Suppressor macrophage treated with lipopolysaccharide for 1 hour (primary cell): ENCODE data around the gene RRAS2.
"Not testable (repeated sequence)": the region's sequence is repeated elsewhere in the genome, so short reads cannot be mapped to it uniquely, and the experiment has no call there.

Experiments
- DNase-seq, 3 donors: peaks; one replicate each; pipeline ENCODE4 v3.0.0-alpha.2; 2020 to 2022

The RRAS2 gene

GRCh38 chr11:14305649-14306048 lies 53.3 kb downstream of the RRAS2 start:
- no peak for DNase-seq

- DNase-seq: no peak
These were observed 54.4 kb downstream of the RRAS2 start for GRCh38 chr11:14304601-14305000.

DNA sequence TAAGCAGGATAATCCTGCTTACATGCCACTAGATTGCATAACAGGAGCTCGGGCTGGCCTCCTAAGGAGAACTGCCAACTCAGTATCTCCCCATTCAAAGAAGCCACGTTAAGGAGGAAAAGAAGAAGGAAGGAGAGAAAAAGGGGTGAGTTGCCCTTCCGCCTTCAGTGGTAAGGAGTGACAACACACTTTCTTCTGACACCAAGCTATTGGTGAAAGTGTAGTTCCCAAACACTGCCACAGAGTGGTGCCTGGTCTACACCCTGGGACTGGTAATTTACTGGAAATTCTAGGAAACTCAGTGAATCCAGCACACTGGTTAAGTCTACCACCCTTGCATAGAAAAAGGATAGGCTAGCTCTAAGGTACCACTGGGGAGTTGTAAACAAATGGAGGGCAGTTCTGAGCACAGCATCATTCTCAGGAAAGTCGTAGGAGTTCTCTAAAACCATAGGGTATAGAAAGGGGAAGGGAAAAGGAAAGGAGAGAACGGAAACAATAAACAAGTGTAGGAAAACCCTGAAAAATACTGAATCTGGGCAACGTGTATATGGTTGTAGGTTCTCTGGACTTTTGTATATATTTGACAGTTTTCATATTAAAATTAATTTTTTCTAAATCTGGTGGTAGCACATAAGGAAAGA lies 58.2 kb downstream of the RRAS2 start:
- peak; percentile 57 to 80 (median 70) for DNase-seq

GRCh38 chr11:14299921-14300320 lies 59.1 kb downstream of the RRAS2 start:
- no peak for DNase-seq

DNA sequence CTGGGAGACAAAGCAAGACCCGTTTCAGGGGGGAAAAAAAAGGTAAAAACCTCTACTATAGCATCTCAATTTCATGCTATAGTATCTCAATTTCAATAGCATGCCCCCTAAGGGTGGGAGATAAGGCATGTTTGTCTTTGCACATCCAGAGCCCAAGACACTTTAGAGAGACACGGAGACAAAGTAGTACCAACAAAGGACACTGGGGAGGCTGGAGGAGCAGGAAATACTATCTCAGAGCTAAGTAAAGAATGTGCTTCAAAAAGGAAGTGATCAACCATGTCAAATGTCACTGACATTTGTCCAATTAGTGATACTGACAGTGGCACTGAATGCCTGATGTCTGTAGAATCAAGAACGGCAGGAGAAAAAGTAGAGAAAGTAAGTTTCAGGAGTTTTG lies 68.6 kb downstream of the RRAS2 start:
- no peak for DNase-seq

DNA sequence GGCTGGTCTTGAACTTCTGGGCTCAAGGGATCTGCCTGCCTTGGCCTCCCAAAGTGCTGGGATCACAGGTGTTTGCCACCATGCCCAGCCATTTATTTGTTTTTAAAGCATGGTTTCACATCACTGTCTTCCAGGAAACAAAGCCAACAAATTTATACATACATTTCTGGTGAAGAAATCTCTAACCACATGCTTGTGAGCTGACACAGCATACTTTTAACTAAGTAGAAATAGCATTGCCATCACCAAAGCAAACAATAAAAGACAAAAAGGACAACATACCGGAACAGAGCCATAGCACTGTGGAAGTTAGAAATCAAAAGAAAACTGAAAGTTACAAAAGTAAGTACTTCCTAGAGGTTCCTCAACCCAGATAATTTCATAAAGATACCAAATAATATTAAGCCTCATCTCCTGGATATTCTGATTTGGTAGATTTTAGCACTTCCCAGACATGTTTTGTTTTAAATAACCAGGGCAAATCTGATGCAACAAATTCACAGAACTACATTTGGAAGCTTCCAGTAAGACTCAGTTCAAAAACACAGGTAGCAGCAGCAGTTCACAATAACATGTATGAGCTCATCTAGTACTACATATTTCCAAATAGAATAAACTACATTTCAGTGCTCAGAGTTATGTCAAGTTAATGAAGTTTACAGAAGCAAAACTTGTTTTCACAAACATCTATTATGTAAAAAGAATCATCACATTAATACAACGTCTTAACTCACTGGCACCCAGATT lies 70.6 kb downstream of the RRAS2 start:
- DNase-seq: peak in 1 of 3 donors; percentile 21

- not testable (repeated sequence) for DNase-seq
These were observed 80.1 kb downstream of the RRAS2 start for GRCh38 chr11:14278869-14279268.

GRCh38 chr11:14275076-14275475 lies 83.9 kb downstream of the RRAS2 start:
- DNase-seq: no peak

DNA sequence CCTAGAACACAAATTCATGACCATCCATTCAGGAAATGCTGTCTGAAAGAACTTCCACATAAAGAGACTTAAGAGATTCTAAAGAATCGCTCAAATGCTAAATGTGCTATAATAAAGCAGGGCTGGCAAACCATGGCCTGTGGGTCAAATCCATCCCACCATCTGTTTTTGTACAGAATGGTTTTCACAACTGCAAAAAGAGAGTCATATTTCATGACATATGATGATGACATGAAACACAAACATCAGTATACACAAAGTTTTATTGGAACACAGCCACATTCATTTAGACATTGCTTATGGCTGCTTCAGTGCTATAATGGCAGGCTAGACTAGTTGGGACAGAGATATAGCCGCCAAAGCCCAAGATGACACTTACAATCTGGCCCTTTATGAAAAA lies 85.1 kb downstream of the RRAS2 start:
- no peak for DNase-seq

DNA sequence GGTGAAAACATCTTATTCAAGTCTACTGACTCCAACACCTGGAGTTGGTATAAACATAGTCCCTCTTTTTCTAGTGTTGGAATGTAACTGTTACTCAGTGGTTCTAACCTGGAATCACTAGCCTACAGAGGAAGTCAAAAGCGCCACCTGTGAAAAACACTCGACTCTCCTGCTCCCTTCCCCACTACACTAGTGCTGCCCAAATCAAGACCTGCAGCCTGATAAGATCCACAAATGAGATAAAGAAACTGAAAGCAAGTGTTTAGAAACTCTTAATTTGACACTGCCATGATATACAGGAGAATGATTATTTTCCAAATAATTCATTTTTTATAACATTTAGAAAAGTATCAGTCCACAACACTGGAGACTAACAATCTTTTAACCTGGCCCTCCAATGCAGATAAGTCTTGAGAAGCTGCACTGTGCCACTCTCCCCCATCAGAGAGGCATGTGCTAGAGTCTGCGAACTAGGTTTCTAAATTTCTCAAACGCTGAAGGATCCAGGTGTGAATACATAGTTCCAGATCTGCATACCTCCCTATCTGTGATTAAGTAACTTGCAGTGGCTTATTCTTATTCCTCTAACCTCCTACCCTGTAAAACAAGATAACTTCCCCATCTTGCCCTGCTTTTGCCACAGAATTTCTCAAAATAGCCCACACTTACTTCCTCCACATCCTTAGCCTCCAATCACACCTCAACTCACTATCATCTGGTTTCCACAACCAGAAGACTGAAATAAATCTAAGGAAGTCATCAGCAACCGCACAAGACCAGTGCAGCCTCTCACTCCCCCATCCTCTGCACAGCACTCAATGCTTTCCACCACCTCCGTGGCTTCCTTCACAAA lies 88.1 kb downstream of the RRAS2 start:
- DNase-seq: peak; percentile 42 to 62 (median 49)

GRCh38 chr11:14269692-14270573 lies 89.0 kb downstream of the RRAS2 start:
- DNase-seq: peak in 1 of 3 donors; percentile 27

DNA sequence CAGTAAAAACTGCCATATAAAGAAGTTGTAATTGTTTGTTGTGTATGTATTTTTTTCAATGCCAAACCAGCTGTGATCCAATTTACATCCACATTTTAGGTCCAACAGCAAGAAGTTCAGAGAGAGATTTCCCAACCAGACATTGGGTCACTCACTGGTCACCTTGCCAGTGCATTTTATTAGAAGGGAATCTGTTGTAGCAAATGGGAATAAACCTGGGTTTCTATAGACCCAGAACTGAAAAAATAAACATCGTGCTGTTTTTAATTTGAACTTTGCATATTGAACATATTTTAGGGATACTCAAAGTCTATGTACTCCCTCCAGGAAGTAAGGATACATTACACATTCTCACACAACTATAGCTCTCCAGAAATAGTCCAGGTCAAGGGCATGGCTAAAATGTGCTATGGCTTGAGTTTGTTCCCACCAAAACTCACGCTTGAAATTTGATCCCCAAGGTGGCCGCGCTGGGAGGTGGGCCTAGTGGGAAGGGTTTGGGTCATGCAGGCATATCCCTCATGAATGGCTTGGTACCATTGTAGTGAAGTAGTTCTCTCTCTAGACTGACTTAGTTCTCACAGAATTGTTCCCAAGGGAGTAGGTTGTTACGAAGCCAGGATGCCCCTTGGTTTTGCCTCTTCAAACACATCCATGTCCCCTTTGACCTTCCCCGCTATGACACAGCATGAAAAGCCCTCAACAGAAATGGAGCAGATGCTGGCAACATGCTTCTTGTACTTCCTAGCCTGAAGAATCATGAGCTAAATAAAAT lies 90.9 kb downstream of the RRAS2 start:
- no peak for DNase-seq

DNA sequence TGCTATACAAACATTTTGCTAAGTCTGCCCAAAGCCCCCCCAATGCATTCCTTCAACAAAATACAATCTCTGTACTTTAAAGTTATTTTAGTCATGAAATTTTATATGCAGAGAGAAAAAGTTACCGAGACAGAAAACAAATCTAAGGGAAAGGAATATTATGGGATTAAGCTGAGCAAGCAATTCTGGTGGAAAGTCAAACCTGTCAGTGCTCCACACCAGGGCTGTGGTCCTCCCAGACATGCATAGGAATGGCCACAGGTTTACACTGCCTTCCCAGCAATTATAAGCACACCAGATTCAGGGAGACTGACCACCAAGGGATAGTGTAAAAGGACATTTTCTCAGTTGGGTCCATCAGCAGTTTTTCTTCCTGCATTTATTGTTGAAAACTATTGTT lies 92.4 kb downstream of the RRAS2 start:
- no peak for DNase-seq

- DNase-seq: no peak
These were observed 94.0 kb downstream of the RRAS2 start for GRCh38 chr11:14264966-14265365.

DNA sequence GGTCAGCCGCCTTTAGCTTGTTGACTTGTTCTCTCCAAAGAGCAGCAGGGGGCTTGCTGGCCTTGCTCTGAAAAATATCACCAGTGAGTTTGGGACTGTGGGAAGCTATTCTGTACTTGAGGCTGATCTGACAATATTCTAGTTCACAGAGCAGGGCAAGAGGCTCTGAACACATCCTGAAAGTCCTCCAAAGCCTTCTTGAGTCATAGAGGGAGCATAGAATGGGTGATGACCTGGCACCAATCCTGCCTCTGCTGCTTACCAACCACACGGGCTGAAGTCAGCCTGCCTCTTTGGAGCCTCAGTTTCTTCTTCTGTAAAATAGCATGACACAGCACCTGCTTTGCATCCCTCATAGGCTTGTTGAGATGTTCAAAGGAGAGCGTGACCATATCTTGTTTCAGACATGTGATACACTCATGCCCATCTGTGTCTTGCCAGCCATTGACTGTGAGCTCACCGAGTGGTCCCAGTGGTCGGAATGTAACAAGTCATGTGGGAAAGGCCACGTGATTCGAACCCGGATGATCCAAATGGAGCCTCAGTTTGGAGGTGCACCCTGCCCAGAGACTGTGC lies 96.6 kb downstream of the RRAS2 start:
- DNase-seq: no peak

DNA sequence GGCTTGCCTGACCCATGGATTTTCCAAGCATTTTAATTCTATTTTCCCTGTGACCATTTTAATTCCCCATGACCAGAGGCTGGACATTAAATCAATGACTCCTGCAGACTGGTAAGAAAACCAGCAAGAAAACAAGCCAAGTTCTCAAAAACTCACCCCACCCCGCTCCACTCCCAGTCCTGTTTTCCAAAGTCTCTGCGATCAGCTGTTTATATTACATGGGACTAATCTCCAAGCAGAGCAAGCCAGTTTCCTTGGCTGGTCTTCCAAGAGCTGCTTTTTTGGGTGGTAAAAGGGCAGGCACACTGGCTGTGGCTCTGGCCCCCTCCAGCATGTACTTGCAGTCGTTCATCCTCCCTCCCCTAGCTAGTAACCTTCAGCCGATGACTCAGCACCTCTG lies 97.9 kb downstream of the RRAS2 start:
- DNase-seq: no peak

GRCh38 chr11:14259878-14260277 lies 99.1 kb downstream of the RRAS2 start:
- no peak for DNase-seq

- no peak for DNase-seq
These were observed 99.7 kb downstream of the RRAS2 start for GRCh38 chr11:14259186-14259784.

DNA sequence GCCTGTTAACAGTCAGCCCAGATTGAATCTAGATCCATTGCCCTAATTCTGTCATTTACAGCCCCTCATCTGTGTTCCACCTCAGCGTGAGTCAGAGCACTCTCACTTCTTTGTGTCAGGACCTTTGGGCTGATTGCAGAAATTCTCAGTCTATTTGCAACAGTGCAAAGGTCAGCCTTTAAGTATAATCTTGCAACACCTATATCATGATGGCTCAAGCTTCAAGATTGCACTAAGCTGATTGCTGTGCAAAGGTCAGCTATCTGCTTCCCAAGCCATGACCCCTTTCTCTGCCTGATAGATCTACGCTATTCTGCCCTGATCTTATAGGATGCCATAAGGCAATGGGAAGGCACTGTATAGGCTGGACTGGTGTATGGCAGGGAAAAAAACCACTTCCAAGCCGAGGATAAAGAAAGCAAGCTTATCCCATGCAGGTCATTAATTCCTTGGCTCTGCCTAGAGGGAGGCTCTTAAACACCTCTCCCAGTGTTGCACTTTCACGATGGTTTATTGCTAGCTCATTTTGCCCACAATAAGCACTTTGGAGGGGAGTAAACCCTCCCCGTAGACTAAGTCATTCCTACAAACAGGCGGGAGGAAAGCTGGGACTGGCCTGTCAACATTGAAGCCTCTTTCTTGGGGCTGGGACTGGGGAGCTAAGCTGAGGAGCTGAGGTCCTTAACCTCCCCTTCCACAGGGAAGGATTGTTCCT lies 100.6 kb downstream of the RRAS2 start:
- DNase-seq: peak; percentile 33 to 64 (median 55)

DNA sequence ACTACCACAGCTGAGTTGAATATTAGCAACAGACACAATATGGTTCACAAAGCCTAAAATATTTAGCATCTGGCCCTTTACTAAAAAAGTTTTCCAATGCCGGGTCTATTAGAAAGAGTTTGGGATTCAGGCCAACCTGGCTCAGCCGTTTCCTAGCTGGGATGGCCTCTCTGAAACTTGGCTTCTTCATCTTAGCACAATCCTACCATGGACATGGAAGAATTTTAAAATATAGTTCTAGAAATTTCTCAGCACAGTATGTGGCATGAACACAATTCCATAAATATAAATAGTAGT lies 103.8 kb downstream of the RRAS2 start:
- DNase-seq: no peak
